ENCODE measurements around the gene PRICKLE4. TPM values are rescaled to one million over a fixed set of nuclear protein-coding genes. Genes with fewer than 3 reads are reported as not detected.

Gene PRICKLE4
- total RNA-seq, 1 experiment from 2014 or later, result 2.9 TPM

GRCh38 chr6:41779788-41780550, 613 bp upstream of the PRICKLE4 start, which contains the start of gene FRS3 (continued):
- no peak for TF ChIP-seq REST (IDR thresholded peaks at IDR 0.05; ENCODE audit: low read depth)

- no peak for TF ChIP-seq CBX3 (IDR thresholded peaks at IDR 0.05; ENCODE audit: low read depth)
- TF ChIP-seq EGR1 (IDR thresholded peaks at IDR 0.05; ENCODE audit: low read depth), result no peak
- TF ChIP-seq SRF (IDR thresholded peaks at IDR 0.05; ENCODE audit: low read depth), result no peak
- TF ChIP-seq EZH2 (IDR thresholded peaks at IDR 0.05), result no peak
- no peak for TF ChIP-seq RAD21 (IDR thresholded peaks at IDR 0.05; ENCODE audit: low read depth)
- peak; percentile 41; the same call in 1 of the 2 replicates for TF ChIP-seq POLR2AphosphoS5 (IDR thresholded peaks at IDR 0.05; ENCODE audit: low read depth, low read length)
- ATAC-seq (no peak), DNase-seq (ENCODE audit: low read depth, low spot score) (no peak)
- intact Hi-C loops (cut with micrococcal nuclease), result loop anchor here (10.0 kb wide), 2 partner anchors 383 to 433 kb away; partner anchors contain the start of gene MRPS10
- H3K9me3 ChIP-seq (ENCODE audit: control insufficient read depth in 1 of 2, insufficient read depth in 1 of 2, low read depth in 1 of 2, low read length in 2 of 2), result no peaks in the 10 kb centered on the region
- RAD21 ChIA-PET (ENCODE audit: low non-redundant PET in 1 of 2, low total read pairs in 2 of 2, uncharacterized antibody in 2 of 2, unreplicated experiment in 2 of 2), result no interaction called here
- peak overlapping the region; percentile 69 for H3K27ac ChIP-seq (ENCODE audit: low read depth, low read length)
- no peaks in the 10 kb centered on the region for H3K9me2 ChIP-seq (ENCODE audit: insufficient read depth)
- H3K36me3 ChIP-seq (ENCODE audit: control insufficient read depth in 1 of 2, insufficient read depth in 2 of 2, low read length in 2 of 2), result no peaks in the 10 kb centered on the region; a peak in 1 of 4 replicates
- H4K20me1 ChIP-seq (ENCODE audit: insufficient read depth), result no peaks in the 10 kb centered on the region
- H3K4me2 ChIP-seq (ENCODE audit: low read length), result peak overlapping the region; percentile 99
- no peaks in the 10 kb centered on the region for H3K27me3 ChIP-seq (ENCODE audit: insufficient read depth, low read length)
- no peaks in the 10 kb centered on the region for H3K79me2 ChIP-seq (ENCODE audit: insufficient read depth, low read length)
- H3K9ac ChIP-seq (ENCODE audit: low read length), result peak overlapping the region; percentile 63
- H2AFZ ChIP-seq (ENCODE audit: low read depth, low read length, poor library complexity, severe bottlenecking), result peak overlapping the region; percentile 61
- BruUV-seq (replicated peaks), result no TSS peak
- peaks cover 19 to 30% of the 10 kb centered on the region in 2 experiments for H3K4me1 ChIP-seq (ENCODE audit: control insufficient read depth in 1 of 2, insufficient read depth in 2 of 2, low read length in 2 of 2)
- CTCF ChIA-PET, result interaction anchor here (2.8 kb wide), 1 partner anchor 263 kb away, joined by 13 read pairs; no protein-coding TSS in a partner anchor
- peak overlapping the region; percentile 67 to 83 for H3K4me3 ChIP-seq (replicated peaks in 1 of 2; ENCODE audit: low read depth in 1 of 2, low read length in 2 of 2)
- POLR2A ChIA-PET, result interaction anchor here (0.7 kb wide), 1 partner anchor 263 kb away, joined by 3 read pairs; no protein-coding TSS in a partner anchor
Measured at GRCh38 chr6:41781366-41781730, 766 bp downstream of the PRICKLE4 start.

Measured in HCT116 (cell line).